ENCODE data around the gene MARK2. TPM values are rescaled to one million over a fixed set of nuclear protein-coding genes. Genes with fewer than 3 reads are reported as not detected.

MARK2 gene
- total and polyA plus RNA-seq, 2 donors (not counting 1 experiment from before 2014, with no cell fraction given): 6.4 to 12.3 TPM

GRCh38 chr11:63940786-63941185 is 101.9 kb downstream of the MARK2 start:
- H3K27ac ChIP-seq (ENCODE audit: insufficient read depth, low read length): no peak overlapping the region
- no peak for DNase-seq (ENCODE audit: low read depth in 2 of 2)
- H4K20me1 ChIP-seq (ENCODE audit: control insufficient read depth, extremely low read depth, insufficient read depth, low read length): no peaks in the 10 kb centered on the region
- no peaks in the 10 kb centered on the region for H3K36me3 ChIP-seq (ENCODE audit: control insufficient read depth, insufficient read depth, low read length)
- no peak for TF ChIP-seq EZH2 (IDR thresholded peaks at IDR 0.05; ENCODE audit: low read length, missing control alignments)
- TF ChIP-seq CTCF (conservative IDR thresholded peaks at IDR 0.05 in 1 of 2, IDR thresholded peaks at IDR 0.05 in 1 of 2; ENCODE audit: low read depth in 1 of 2, low read length in 2 of 2): no peak
- H3K4me3 ChIP-seq (replicated peaks in 1 of 4; ENCODE audit: control extremely low read depth in 1 of 4, insufficient read depth in 1 of 4, low read depth in 3 of 4, low read length in 4 of 4): no peak overlapping the region
- H3K4me2 ChIP-seq (ENCODE audit: extremely low read depth, insufficient read depth, low read length): no peak overlapping the region
- no peak overlapping the region for H3K9ac ChIP-seq (ENCODE audit: insufficient read depth, low read length)
- peaks cover 12% of the 10 kb centered on the region for H3K4me1 ChIP-seq (ENCODE audit: control insufficient read depth, extremely low read depth, insufficient read depth, low read length)
- H3K9me3 ChIP-seq (ENCODE audit: control insufficient read depth, insufficient read depth, low read depth, low read length): no peaks in the 10 kb centered on the region
- no peaks in the 10 kb centered on the region for H3K27me3 ChIP-seq (ENCODE audit: control insufficient read depth, insufficient read depth, low read length)
- H3K79me2 ChIP-seq (ENCODE audit: control insufficient read depth, insufficient read depth, low read length): peaks cover 16% of the 10 kb centered on the region
- H2AFZ ChIP-seq (ENCODE audit: low read length): no peak overlapping the region

GRCh38 chr11:63941901-63942300 is 103.0 kb downstream of the MARK2 start:
- H3K4me3 ChIP-seq (replicated peaks in 1 of 4; ENCODE audit: control extremely low read depth in 1 of 4, insufficient read depth in 1 of 4, low read depth in 3 of 4, low read length in 4 of 4): no peak overlapping the region

GRCh38 chr11:63942803-63943202 is 103.9 kb downstream of the MARK2 start:
- Histone ChIP-seq H2AFZ (ENCODE audit: low read length) (no peak overlapping the region), H3K9ac (ENCODE audit: insufficient read depth, low read length) (no peak overlapping the region), H4K20me1 (ENCODE audit: control insufficient read depth, extremely low read depth, insufficient read depth, low read length) (no peaks in the 10 kb centered on the region), H3K4me3 (replicated peaks in 1 of 4; ENCODE audit: control extremely low read depth in 1 of 4, insufficient read depth in 1 of 4, low read depth in 3 of 4, low read length in 4 of 4) (no peak overlapping the region), H3K4me2 (ENCODE audit: extremely low read depth, insufficient read depth, low read length) (no peak overlapping the region), H3K4me1 (ENCODE audit: control insufficient read depth, extremely low read depth, insufficient read depth, low read length) (peaks cover 12% of the 10 kb centered on the region), H3K9me3 (ENCODE audit: control insufficient read depth, insufficient read depth, low read depth, low read length) (no peaks in the 10 kb centered on the region), H3K36me3 (ENCODE audit: control insufficient read depth, insufficient read depth, low read length) (no peaks in the 10 kb centered on the region), H3K27me3 (ENCODE audit: control insufficient read depth, insufficient read depth, low read length) (no peaks in the 10 kb centered on the region), H3K27ac (ENCODE audit: insufficient read depth, low read length) (no peak overlapping the region), H3K79me2 (ENCODE audit: control insufficient read depth, insufficient read depth, low read length) (peaks cover 16% of the 10 kb centered on the region)
- TF ChIP-seq CTCF (conservative IDR thresholded peaks at IDR 0.05 in 1 of 2, IDR thresholded peaks at IDR 0.05 in 1 of 2; ENCODE audit: low read depth in 1 of 2, low read length in 2 of 2): no peak
- DNase-seq (ENCODE audit: low read depth in 2 of 2): no peak

More at GRCh38 chr11:63941901-63942300, 103.0 kb downstream of the MARK2 start:
- no peak overlapping the region for H3K9ac ChIP-seq (ENCODE audit: insufficient read depth, low read length)
- no peak for TF ChIP-seq EZH2 (IDR thresholded peaks at IDR 0.05; ENCODE audit: low read length, missing control alignments)
- no peak for TF ChIP-seq CTCF (conservative IDR thresholded peaks at IDR 0.05 in 1 of 2, IDR thresholded peaks at IDR 0.05 in 1 of 2; ENCODE audit: low read depth in 1 of 2, low read length in 2 of 2)
- no peak for DNase-seq (ENCODE audit: low read depth in 2 of 2)
- H3K4me2 ChIP-seq (ENCODE audit: extremely low read depth, insufficient read depth, low read length): no peak overlapping the region
- H2AFZ ChIP-seq (ENCODE audit: low read length): no peak overlapping the region
- H3K79me2 ChIP-seq (ENCODE audit: control insufficient read depth, insufficient read depth, low read length): peaks cover 16% of the 10 kb centered on the region
- H3K27ac ChIP-seq (ENCODE audit: insufficient read depth, low read length): no peak overlapping the region
- no peaks in the 10 kb centered on the region for H3K9me3 ChIP-seq (ENCODE audit: control insufficient read depth, insufficient read depth, low read depth, low read length)
- no peaks in the 10 kb centered on the region for H3K27me3 ChIP-seq (ENCODE audit: control insufficient read depth, insufficient read depth, low read length)
- H3K4me1 ChIP-seq (ENCODE audit: control insufficient read depth, extremely low read depth, insufficient read depth, low read length): peaks cover 12% of the 10 kb centered on the region
- no peaks in the 10 kb centered on the region for H4K20me1 ChIP-seq (ENCODE audit: control insufficient read depth, extremely low read depth, insufficient read depth, low read length)
- H3K36me3 ChIP-seq (ENCODE audit: control insufficient read depth, insufficient read depth, low read length): no peaks in the 10 kb centered on the region
